H1 (cell line): ENCODE measurements around the gene C1QA. TPM values are rescaled to one million over a fixed set of nuclear protein-coding genes. Genes with fewer than 3 reads are reported as not detected.

Experiments used
- CTCF ChIA-PET: fragments of 300-600 bp; sonication (Branson Sonifier 250); formaldehyde crosslinking; loops from one replicate; lab custom pipeline; 2021; ENCODE audit not compliant: partially characterized antibody; lab: Charles Lee
- POLR2A ChIA-PET: fragments of 300-600 bp; sonication (Branson Sonifier 250); formaldehyde crosslinking; loops from one replicate; lab custom pipeline; 2021; ENCODE audit warnings: inconsistent platforms; ENCODE audit not compliant: partially characterized antibody; lab: Charles Lee
- DNase-seq, 2 experiments: peaks; one replicate each; pipeline versions ENCODE4 v3.0.0 to v3.0.0-alpha.2; 2010 to 2022; ENCODE audit warnings: low spot score in 2 of 2, low read depth in 1 of 2, mixed read lengths in 1 of 2
- FAIRE-seq: peaks from 2 replicates; lab custom pipeline; 2011; peaks lifted over from hg19 to GRCh38; lab: Jason Lieb, UNC
- H2AFZ ChIP-seq: 2 replicates; pipeline ENCODE4 v1.8.1; 2012; ENCODE audit warnings: low read length, inconsistent platforms
- H2AK5ac ChIP-seq: 2 replicates; pipeline ENCODE4 v1.6.1; 2013; ENCODE audit warnings: low read depth, low read length
- H2BK120ac ChIP-seq: replicated peaks from 2 replicates; pipeline ENCODE3; 2013; ENCODE audit warnings: low read depth, low read length, inconsistent platforms
- H2BK12ac ChIP-seq: 2 replicates; pipeline ENCODE4 v1.6.1; 2013; ENCODE audit warnings: low read depth, low read length
- H2BK15ac ChIP-seq: 2 replicates; pipeline ENCODE4 v1.6.1; 2013; ENCODE audit warnings: low read length
- H2BK20ac ChIP-seq: 2 replicates; pipeline ENCODE4 v1.6.1; 2013; ENCODE audit warnings: low read length
- H2BK5ac ChIP-seq: 2 replicates; pipeline ENCODE4 v1.6.1; 2013; ENCODE audit warnings: low read depth, low read length
- H3K14ac ChIP-seq: 2 replicates; pipeline ENCODE4 v1.6.1; 2013; ENCODE audit warnings: inconsistent platforms; ENCODE audit not compliant: insufficient read length
- H3K18ac ChIP-seq: 2 replicates; pipeline ENCODE4 v1.6.1; 2013; ENCODE audit warnings: low read length; ENCODE audit errors: extremely low read depth
- H3K23ac ChIP-seq: 2 replicates; pipeline ENCODE4 v1.6.1; 2013; ENCODE audit warnings: inconsistent platforms; ENCODE audit not compliant: insufficient read length
- H3K23me2 ChIP-seq: 2 replicates; pipeline ENCODE4 v1.6.1; 2013; ENCODE audit warnings: low read depth, low read length
- H3K27ac ChIP-seq: 2 replicates; pipeline ENCODE4 v1.6.1; 2011; ENCODE audit warnings: low read depth, low read length, inconsistent platforms
- H3K27me3 ChIP-seq, 4 experiments: replicated peaks in 1 of 4; 1 replicate in 1 of 4; 2 replicates in 3 of 4; pipeline versions ENCODE4 v1.6.1 to v1.8.1; 2011 to 2013; ENCODE audit warnings: low read length in 3 of 4, mild to moderate bottlenecking in 3 of 4, inconsistent platforms in 2 of 4, mixed read lengths in 2 of 4, moderate library complexity in 1 of 4; ENCODE audit not compliant: control insufficient read depth in 3 of 4, insufficient read depth in 3 of 4; ENCODE audit errors: extremely low read depth in 1 of 4
- H3K36me3 ChIP-seq, 4 experiments: 2 replicates each; pipeline versions ENCODE4 v1.6.1 to v1.8.1; 2011 to 2013; ENCODE audit warnings: mild to moderate bottlenecking in 4 of 4, low read length in 3 of 4, moderate library complexity in 2 of 4, control low read depth in 1 of 4, inconsistent platforms in 1 of 4; ENCODE audit not compliant: insufficient read depth in 4 of 4, control insufficient read depth in 2 of 4
- H3K4ac ChIP-seq: replicated peaks from 2 replicates; pipeline ENCODE3; 2013; ENCODE audit warnings: low read length, low read depth, mixed read lengths, inconsistent platforms; ENCODE audit not compliant: insufficient read length
- H3K4me1 ChIP-seq, 4 experiments: replicated peaks in 1 of 4; 1 replicate in 1 of 4; 2 replicates in 3 of 4; pipeline versions ENCODE4 v1.6.1 to v1.8.1; 2011 to 2013; ENCODE audit warnings: low read length in 3 of 4, inconsistent platforms in 2 of 4, mixed read lengths in 1 of 4; ENCODE audit not compliant: insufficient read depth in 4 of 4, control insufficient read depth in 3 of 4
- H3K4me2 ChIP-seq, 2 experiments: 2 replicates each; pipeline versions ENCODE4 v1.6.1 to v1.8.1; 2011 to 2013; ENCODE audit warnings: low read depth in 2 of 2, low read length in 2 of 2, control low read depth in 1 of 2, inconsistent platforms in 1 of 2, mild to moderate bottlenecking in 1 of 2; ENCODE audit not compliant: insufficient read depth in 1 of 2
- H3K4me3 ChIP-seq, 4 experiments: fragments of 200-600, 300-600 bp in 1 of 4; sonication (generic), shearing (Covaris generic), sonication (Bioruptor Twin) in 1 of 4; 2 replicates each; pipeline versions ENCODE4 v1.5.1 to v1.8.1; 2011 to 2016; ENCODE audit warnings: low read length in 4 of 4, low read depth in 3 of 4, control low read depth in 2 of 4, inconsistent platforms in 2 of 4, mild to moderate bottlenecking in 2 of 4, mixed read lengths in 1 of 4, moderate library complexity in 1 of 4; ENCODE audit not compliant: insufficient read depth in 2 of 4; ENCODE audit errors: extremely low read depth in 1 of 4
- H3K56ac ChIP-seq: replicated peaks from 2 replicates; pipeline ENCODE3; 2013; ENCODE audit warnings: low read depth, mild to moderate bottlenecking, mixed read lengths, low read length, inconsistent platforms; ENCODE audit not compliant: insufficient read length
- H3K79me1 ChIP-seq: 2 replicates; pipeline ENCODE4 v1.6.1; 2013; ENCODE audit warnings: low read depth, low read length, control low read depth
- H3K79me2 ChIP-seq, 2 experiments: 2 replicates each; pipeline versions ENCODE4 v1.6.1 to v1.8.1; 2012 to 2013; ENCODE audit warnings: low read length in 2 of 2, mild to moderate bottlenecking in 2 of 2, inconsistent platforms in 1 of 2; ENCODE audit not compliant: insufficient read depth in 2 of 2, control insufficient read depth in 1 of 2
- H3K9ac ChIP-seq, 4 experiments: replicated peaks in 1 of 4; 1 replicate in 1 of 4; 2 replicates in 3 of 4; pipeline versions ENCODE4 v1.6.1 to v1.8.1; 2011 to 2013; ENCODE audit warnings: low read depth in 3 of 4, low read length in 3 of 4, control low read depth in 2 of 4, mild to moderate bottlenecking in 2 of 4, moderate library complexity in 2 of 4, inconsistent platforms in 1 of 4; ENCODE audit errors: extremely low read depth in 1 of 4
- H3K9me3 ChIP-seq, 2 experiments: 2 replicates each; pipeline versions ENCODE4 v1.6.1 to v1.8.1; 2012 to 2013; ENCODE audit warnings: mild to moderate bottlenecking in 2 of 2, moderate library complexity in 2 of 2, control low read depth in 1 of 2, inconsistent platforms in 1 of 2, low read depth in 1 of 2, low read length in 1 of 2, mixed read lengths in 1 of 2; ENCODE audit not compliant: insufficient read depth in 2 of 2
- H4K20me1 ChIP-seq, 2 experiments: replicated peaks in 1 of 2; 2 replicates each; pipeline versions ENCODE3 to v1.8.1; 2011 to 2013; ENCODE audit warnings: inconsistent platforms in 2 of 2, low read length in 2 of 2, mild to moderate bottlenecking in 1 of 2; ENCODE audit not compliant: insufficient read depth in 2 of 2, control insufficient read depth in 1 of 2
- H4K5ac ChIP-seq: 2 replicates; pipeline ENCODE4 v1.6.1; 2013; ENCODE audit warnings: low read length, low read depth, mixed read lengths, inconsistent platforms; ENCODE audit not compliant: insufficient read length
- H4K8ac ChIP-seq: 2 replicates; pipeline ENCODE4 v1.8.0; 2013; ENCODE audit warnings: mild to moderate bottlenecking, moderate library complexity, low read length, inconsistent platforms; ENCODE audit not compliant: insufficient read depth; ENCODE audit errors: extremely low read depth
- H4K91ac ChIP-seq: replicated peaks from 2 replicates; pipeline ENCODE3; 2013; ENCODE audit warnings: low read length, mixed read lengths, inconsistent platforms; ENCODE audit not compliant: insufficient read length
- NANOG ChIP-seq: IDR thresholded peaks from 2 replicates; pipeline ENCODE4 v1.6.1; 2011; ENCODE audit warnings: low read length, low read depth, mild to moderate bottlenecking, inconsistent platforms; ENCODE audit not compliant: insufficient read depth, poor library complexity, severe bottlenecking
- TAF1 ChIP-seq: IDR thresholded peaks from 2 replicates; pipeline ENCODE4 v1.6.1; 2011; ENCODE audit warnings: mild to moderate bottlenecking, low read depth, low read length
- WGBS, 2 experiments: shearing (Covaris generic) in 1 of 2; methylation state at CpG; one replicate each; pipeline versions ENCODE4 v1.1.6 to v1.1.7; 2013 to 2015; ENCODE audit warnings: low lambda C conversion rate in 2 of 2, mixed read lengths in 2 of 2, inconsistent platforms in 1 of 2, low coverage in 1 of 2, missing lambda C conversion rate in 1 of 2; ENCODE audit not compliant: insufficient replicate concordance in 2 of 2, insufficient coverage in 1 of 2, insufficient read length in 1 of 2; ENCODE audit errors: extremely low coverage in 1 of 2, missing lambda C conversion rate in 1 of 2; 5-methylcytosine and 5-hydroxymethylcytosine counted together
- polyA plus RNA-seq, 7 experiments: library from polyadenylated mRNA; depleted of rRNA in 3 of 7; stranded (reverse) in 5 of 7; unstranded in 2 of 7; fragments of >200 nt in 5 of 7; fragments of 200-250 nt in 2 of 7; gene quantifications; 1 replicate in 5 of 7; 2 replicates in 1 of 7; 4 replicates in 1 of 7; pipeline versions ENCODE4 v1.2.1 to v1.2.3, GENCODE V29; 2011 to 2013; ENCODE audit warnings: missing spikeins in 2 of 7, mixed read lengths in 2 of 7
- total RNA-seq: library from RNA; stranded (reverse); fragmentation: NEBNext Ultra II Directional; extraction: Animal tissue kit (Norgen Biotek cat#: 25700); gene quantifications from 2 replicates; pipeline ENCODE4 v1.2.1, GENCODE V29; 2021

C1QA gene
- total and polyA plus RNA-seq, 2 of the 8 experiments (the other 6 are each of a cell fraction or from before 2014, with no cell fraction given), result not detected

GRCh38 chr1:22677931-22678896 lies 41.8 kb downstream of the C1QA start:
- no peak for DNase-seq
- H3K9me3 ChIP-seq, result no peaks in the 10 kb centered on the region
- H4K20me1 ChIP-seq, result peaks cover 0 to 11% of the 10 kb centered on the region in 2 experiments
- POLR2A ChIA-PET, result no interaction called here
- H3K4ac ChIP-seq, result peak overlapping the region; percentile 86
- H3K36me3 ChIP-seq, result no peaks in the 10 kb centered on the region
- 0 out of 2 replicates have a peak overlapping the region, but pooled peaks have one; percentile 5 for H2BK20ac ChIP-seq
- 0 out of 2 replicates have a peak overlapping the region, but pooled peaks have one; percentile 13 for H3K18ac ChIP-seq
- H3K79me2 ChIP-seq, result no peaks in the 10 kb centered on the region; a peak in 1 of 4 replicates
- H3K4me2 ChIP-seq, result no peak overlapping the region
- H3K4me1 ChIP-seq, result peaks cover 0 to 14% (median 7%) of the 10 kb centered on the region in 4 experiments; a peak in 4 of 7 replicates
- WGBS, 2 experiments, result 90% methylated on average over 11 of the region's 13 CpGs; no CpG with 5 or more reads in 1 of the 2 experiments
- peak overlapping the region; percentile 65; the same call in 1 of the 2 replicates for H2BK12ac ChIP-seq
- peaks cover 12% of the 10 kb centered on the region; the same call in 1 of the 2 replicates for H3K23me2 ChIP-seq
- H3K27me3 ChIP-seq, result no peaks in the 10 kb centered on the region
- no peak overlapping the region for H3K4me3 ChIP-seq
- no peak overlapping the region for H4K8ac ChIP-seq
- H3K9ac ChIP-seq, result no peak overlapping the region
- no peak overlapping the region for H3K14ac ChIP-seq
- CTCF ChIA-PET, result interaction anchor here (0.7 to 4.4 kb wide), 6 partner anchors 9 to 252 kb away, joined by 3 to 27 read pairs (median 12); no protein-coding TSS in a partner anchor
- FAIRE-seq, result no peak
- peak overlapping the region; percentile 87; the same call in 1 of the 2 replicates for H2AFZ ChIP-seq
- H2AK5ac ChIP-seq, result peak overlapping the region; percentile 89
- peak overlapping the region; percentile 81 for H4K91ac ChIP-seq
- no peaks in the 10 kb centered on the region for H3K79me1 ChIP-seq
- no peak overlapping the region for H3K23ac ChIP-seq
- no peak overlapping the region for H4K5ac ChIP-seq
- peak overlapping the region; percentile 95 for H3K56ac ChIP-seq
- peak overlapping the region; percentile 73; the same call in 1 of the 2 replicates for H2BK5ac ChIP-seq
- H2BK120ac ChIP-seq, result no peak overlapping the region
- peak overlapping the region; percentile 41; the same call in 1 of the 2 replicates for H2BK15ac ChIP-seq
- no peak overlapping the region for H3K27ac ChIP-seq
- TF ChIP-seq NANOG (no peak), TAF1 (no peak)
